SKM-1 (cell line): Measurements from ENCODE around the gene FGF22.
"Not testable (repeated sequence)": the region's sequence is repeated elsewhere in the genome, so short reads cannot be mapped to it uniquely, and the experiment has no call there.

Experiments
- DNase-seq: peaks from one replicate; lab custom pipeline; 2025; ENCODE audit not compliant: unreplicated experiment; lab: John Stamatoyannopoulos, UW

FGF22 gene

GRCh38 chr19:639253-640160, at the start of gene FGF22:
Gene FGF22 (plus strand): TSS chr19:639879. CDS start chr19:639926, 47 bp downstream.
- DNase-seq = peak; percentile 46

- DNase-seq = no peak
Observed at GRCh38 chr19:590396-590745, 49.3 kb upstream of the FGF22 start.

- no peak for DNase-seq
Observed at GRCh38 chr19:590750-591098, 49.0 kb upstream of the FGF22 start.

- DNase-seq = no peak
Observed at GRCh38 chr19:591099-591958, 48.4 kb upstream of the FGF22 start.

GRCh38 chr19:592101-592500, 47.6 kb upstream of the FGF22 start:
- DNase-seq = no peak

- no peak for DNase-seq
Observed at GRCh38 chr19:593055-593454, 46.6 kb upstream of the FGF22 start.

- DNase-seq = no peak
Observed at GRCh38 chr19:593505-593904, 46.2 kb upstream of the FGF22 start.

GRCh38 chr19:594265-594870, 45.3 kb upstream of the FGF22 start:
- DNase-seq = no peak

GRCh38 chr19:595326-596262, 44.1 kb upstream of the FGF22 start:
- DNase-seq = no peak

- DNase-seq = no peak
Observed at GRCh38 chr19:596263-596655, 43.4 kb upstream of the FGF22 start.

- no peak for DNase-seq
Observed at GRCh38 chr19:597406-598315, 42.0 kb upstream of the FGF22 start.

- no peak for DNase-seq
Observed at GRCh38 chr19:601310-601709, 38.4 kb upstream of the FGF22 start.

- no peak for DNase-seq
Observed at GRCh38 chr19:601790-602189, 37.9 kb upstream of the FGF22 start.

GRCh38 chr19:602391-603301, 37.0 kb upstream of the FGF22 start:
- no peak for DNase-seq

- not testable (repeated sequence) for DNase-seq
Observed at GRCh38 chr19:603302-603639, 36.4 kb upstream of the FGF22 start.

- DNase-seq = not testable (repeated sequence)
Observed at GRCh38 chr19:603779-604178, 35.9 kb upstream of the FGF22 start.

GRCh38 chr19:604355-604754, 35.3 kb upstream of the FGF22 start:
- no peak for DNase-seq

GRCh38 chr19:605061-605971, 34.4 kb upstream of the FGF22 start:
- not testable (repeated sequence) for DNase-seq
